GM12878 (cell line): ENCODE measurements around the gene PDZRN3. TPM values are rescaled to one million over a fixed set of nuclear protein-coding genes. Genes with fewer than 3 reads are reported as not detected.

Experiments used
- ATAC-seq: fragments of 200-7000 bp; cut with Tn5 transposase; 3 replicates; pipeline ENCODE4 v1.9.1; 2020; ENCODE audit warnings: mild to moderate bottlenecking, moderate library complexity
- BruUV-seq: library from RNA; stranded (reverse); fragments of 400-500 nt; replicated peaks from 2 replicates; lab custom pipeline; 2021; lab: Mats Ljungman, UMichigan
- CTCF ChIA-PET: fragments of 300-600 bp; sonication (Branson Sonifier 250); formaldehyde crosslinking; extraction: SDS; loops from one replicate; lab custom pipeline; 2021; ENCODE audit warnings: inconsistent platforms; lab: Yijun Ruan, JAX
- POLR2A ChIA-PET: fragments of 350-600 bp; formaldehyde crosslinking; extraction: SDS; loops from one replicate; lab custom pipeline; 2021; ENCODE audit warnings: inconsistent platforms; lab: Charles Lee
- RAD21 ChIA-PET: fragments of 300-600 bp; sonication (Branson Sonifier 250); formaldehyde crosslinking; loops from one replicate; lab custom pipeline; 2023; ENCODE audit warnings: antibody characterized with exemption; ENCODE audit not compliant: unreplicated experiment; lab: Charles Lee
- SMC1A ChIA-PET: fragments of 300-600 bp; sonication (Branson Sonifier 250); formaldehyde crosslinking; loops from one replicate; lab custom pipeline; 2023; ENCODE audit not compliant: unreplicated experiment, uncharacterized antibody; lab: Charles Lee
- DNase-seq: peaks from one replicate; pipeline ENCODE4 v3.0.0-alpha.2; 2011; ENCODE audit warnings: low read depth, low spot score
- FAIRE-seq: peaks from 3 replicates; lab custom pipeline; 2011; peaks lifted over from hg19 to GRCh38; lab: Jason Lieb, UNC
- H2AFZ ChIP-seq: 2 replicates; pipeline ENCODE4 v1.6.0; 2011; ENCODE audit warnings: low read depth, low read length, control low read depth; ENCODE audit not compliant: control insufficient read depth
- H3K27ac ChIP-seq: 2 replicates; pipeline ENCODE4 v1.5.1; 2011; ENCODE audit warnings: control low read depth; ENCODE audit not compliant: control insufficient read depth, insufficient read depth
- H3K27me3 ChIP-seq, 2 experiments: replicated peaks in 1 of 2; 2 replicates each; pipeline versions ENCODE4 v1.6.0 to v1.6.1; 2011; ENCODE audit warnings: low read length in 1 of 2; ENCODE audit not compliant: control insufficient read depth in 2 of 2, insufficient read depth in 2 of 2
- H3K36me3 ChIP-seq, 2 experiments: 2 replicates each; pipeline ENCODE4 v1.5.1; 2011; ENCODE audit warnings: low read length in 1 of 2; ENCODE audit not compliant: control insufficient read depth in 2 of 2, insufficient read depth in 2 of 2
- H3K4me1 ChIP-seq: 2 replicates; pipeline ENCODE4 v1.6.1; 2011; ENCODE audit warnings: mild to moderate bottlenecking, low read length, moderate library complexity, mixed read lengths; ENCODE audit not compliant: control insufficient read depth, insufficient read depth
- H3K4me2 ChIP-seq: 2 replicates; pipeline ENCODE4 v1.6.0; 2011; ENCODE audit warnings: control low read depth; ENCODE audit not compliant: control insufficient read depth, insufficient read depth
- H3K4me3 ChIP-seq: fragments of 200-600 bp; sonication (generic); 2 replicates; pipeline ENCODE4 v1.5.1; 2016
- H3K79me2 ChIP-seq: 2 replicates; pipeline ENCODE4 v1.6.0; 2011; ENCODE audit warnings: low read length; ENCODE audit not compliant: control insufficient read depth, insufficient read depth
- H3K9ac ChIP-seq: 2 replicates; pipeline ENCODE4 v1.8.0; 2011; ENCODE audit warnings: low read length, control low read depth, mixed read lengths; ENCODE audit not compliant: control insufficient read depth, insufficient read depth
- H3K9me3 ChIP-seq: replicated peaks from 3 replicates; pipeline ENCODE4 v1.5.1; 2011; ENCODE audit warnings: mild to moderate bottlenecking, low read length; ENCODE audit not compliant: control insufficient read depth, insufficient read depth
- H4K20me1 ChIP-seq: 2 replicates; pipeline ENCODE4 v1.6.0; 2011; ENCODE audit not compliant: control insufficient read depth, insufficient read depth
- CBFB ChIP-seq: IDR thresholded peaks from 2 replicates; pipeline ENCODE4 v1.6.1; 2016; ENCODE audit warnings: antibody characterized with exemption, low read depth
- KDM1A ChIP-seq: fragments of 200-600 bp; sonication (generic); IDR thresholded peaks from 2 replicates; pipeline ENCODE4 v1.6.1; 2016; ENCODE audit warnings: borderline replicate concordance
- NBN ChIP-seq: fragments of 450-650 bp; IDR thresholded peaks from 2 replicates; pipeline ENCODE4 v1.6.1; 2016
- WGBS: methylation state at CpG from one replicate; pipeline ENCODE4 v1.1.6; 2016; ENCODE audit warnings: low lambda C conversion rate; ENCODE audit not compliant: insufficient replicate concordance, insufficient coverage; ENCODE audit errors: missing lambda C conversion rate; 5-methylcytosine and 5-hydroxymethylcytosine counted together
- in situ Hi-C: fragments of 300-500 bp; cut with MboI; formaldehyde crosslinking; loops from 9 replicates; pipeline ENCODE4 v1.14.3; 2018; ENCODE audit warnings: mixed read lengths
- intact Hi-C: fragments of 100-400 bp; cut with micrococcal nuclease; formaldehyde crosslinking; loops from one replicate; pipeline ENCODE4 v1.14.2; 2022; ENCODE audit not compliant: unreplicated experiment
- polyA plus RNA-seq, 11 experiments: library from polyadenylated mRNA; depleted of rRNA in 4 of 11; unstranded in 6 of 11; stranded (reverse) in 5 of 11; fragments of >200 nt; fragmentation: Nextera tagmentation in 4 of 11; fragmentation: Illumina TruSeq in 1 of 11; extraction: Ambion mirVana in 4 of 11; extraction: Trizol in 1 of 11; gene quantifications; 1 replicate in 1 of 11; 2 replicates in 10 of 11; pipeline versions ENCODE4 v1.2.1 to v1.2.3, GENCODE V29; 2011 to 2016; ENCODE audit warnings: inconsistent platforms in 2 of 11, missing spikeins in 2 of 11, low read depth in 1 of 11
- total RNA-seq, 4 experiments: library from RNA; depleted of rRNA in 3 of 4; stranded (reverse); fragments of >200 nt in 3 of 4; fragmentation: Illumina TruSeq in 1 of 4; extraction: Trizol in 1 of 4; gene quantifications; 2 replicates each; pipeline versions ENCODE4 v1.2.1 to v1.2.3, GENCODE V29; 2013 to 2021
- TF ChIP-seq, protein P1 (sequence below): fragments of 450-650 bp; IDR thresholded peaks from 2 replicates; pipeline ENCODE4 v1.6.1; 2016; ENCODE audit warnings: mild to moderate bottlenecking
- TF ChIP-seq, protein P2 (sequence below): IDR thresholded peaks from 2 replicates; pipeline ENCODE4 v1.6.1; 2011; ENCODE audit warnings: borderline replicate concordance, low read depth, mild to moderate bottlenecking, moderate library complexity, low read length; ENCODE audit not compliant: insufficient read depth, poor library complexity, severe bottlenecking

Gene PDZRN3
- total and polyA plus RNA-seq, 10 of the 15 experiments (the other 5 are each of a cell fraction or from before 2014, with no cell fraction given): 0.07 to 0.37 (median 0.12) TPM; not detected in 6

DNA sequence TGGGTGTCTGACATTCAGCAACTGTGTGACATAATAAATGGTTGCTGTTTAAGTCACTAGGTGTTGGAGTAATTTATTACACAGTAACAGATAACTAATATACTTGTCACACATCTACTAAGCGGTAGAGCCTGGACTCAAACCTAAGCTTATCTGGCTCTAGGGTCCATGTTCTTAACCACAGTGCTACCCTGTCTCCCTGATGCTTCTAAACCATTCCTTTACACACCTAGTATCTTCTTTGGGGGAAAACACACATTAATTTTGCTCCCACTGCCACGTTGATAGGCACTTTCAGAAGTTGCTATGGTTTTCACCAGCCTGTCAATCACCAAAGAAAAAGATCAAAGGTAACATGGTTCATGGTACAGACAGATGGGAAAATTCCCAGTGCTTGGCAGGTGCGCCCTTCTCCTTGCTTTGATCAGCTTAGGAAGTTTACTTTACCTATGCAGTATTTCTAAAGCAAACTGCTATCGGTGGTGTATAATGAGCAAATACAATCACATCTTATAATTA lies 150.8 kb downstream of the PDZRN3 start:
- BruUV-seq: no TSS peak
- in situ Hi-C loops (no loop called here), intact Hi-C loops (no loop called here)
- no peaks in the 10 kb centered on the region for H4K20me1 ChIP-seq
- WGBS: 63% methylated on average over 4 of the region's 4 CpGs
- no peak overlapping the region for H3K4me3 ChIP-seq
- RAD21 ChIA-PET: no interaction called here
- peaks cover 8% of the 10 kb centered on the region; the same call in 2 of the 3 replicates for H3K9me3 ChIP-seq
- ATAC-seq: no peak
- no peak for DNase-seq
- H3K27ac ChIP-seq: no peak overlapping the region
- H3K36me3 ChIP-seq: no peaks in the 10 kb centered on the region
- no peaks in the 10 kb centered on the region for H3K79me2 ChIP-seq
- FAIRE-seq: no peak
- SMC1A ChIA-PET: interaction anchor here (0.6 kb wide), 1 partner anchor 26 kb away, joined by 4 read pairs; no protein-coding TSS in a partner anchor
- CTCF ChIA-PET: interaction anchor here (1.1 kb wide), 1 partner anchor 37 kb away, joined by 3 read pairs; no protein-coding TSS in a partner anchor
- TF ChIP-seq CBFB: no peak
- no peak for TF ChIP-seq KDM1A
- TF ChIP-seq, protein P1, sequence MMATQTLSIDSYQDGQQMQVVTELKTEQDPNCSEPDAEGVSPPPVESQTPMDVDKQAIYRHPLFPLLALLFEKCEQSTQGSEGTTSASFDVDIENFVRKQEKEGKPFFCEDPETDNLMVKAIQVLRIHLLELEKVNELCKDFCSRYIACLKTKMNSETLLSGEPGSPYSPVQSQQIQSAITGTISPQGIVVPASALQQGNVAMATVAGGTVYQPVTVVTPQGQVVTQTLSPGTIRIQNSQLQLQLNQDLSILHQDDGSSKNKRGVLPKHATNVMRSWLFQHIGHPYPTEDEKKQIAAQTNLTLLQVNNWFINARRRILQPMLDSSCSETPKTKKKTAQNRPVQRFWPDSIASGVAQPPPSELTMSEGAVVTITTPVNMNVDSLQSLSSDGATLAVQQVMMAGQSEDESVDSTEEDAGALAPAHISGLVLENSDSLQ: peak; percentile 57
- H3K9ac ChIP-seq: no peak overlapping the region
- peaks cover 17% of the 10 kb centered on the region for H3K4me1 ChIP-seq
- no peak overlapping the region for H3K4me2 ChIP-seq
- H2AFZ ChIP-seq: no peak overlapping the region
- POLR2A ChIA-PET: no interaction called here
- H3K27me3 ChIP-seq: no peaks in the 10 kb centered on the region

DNA sequence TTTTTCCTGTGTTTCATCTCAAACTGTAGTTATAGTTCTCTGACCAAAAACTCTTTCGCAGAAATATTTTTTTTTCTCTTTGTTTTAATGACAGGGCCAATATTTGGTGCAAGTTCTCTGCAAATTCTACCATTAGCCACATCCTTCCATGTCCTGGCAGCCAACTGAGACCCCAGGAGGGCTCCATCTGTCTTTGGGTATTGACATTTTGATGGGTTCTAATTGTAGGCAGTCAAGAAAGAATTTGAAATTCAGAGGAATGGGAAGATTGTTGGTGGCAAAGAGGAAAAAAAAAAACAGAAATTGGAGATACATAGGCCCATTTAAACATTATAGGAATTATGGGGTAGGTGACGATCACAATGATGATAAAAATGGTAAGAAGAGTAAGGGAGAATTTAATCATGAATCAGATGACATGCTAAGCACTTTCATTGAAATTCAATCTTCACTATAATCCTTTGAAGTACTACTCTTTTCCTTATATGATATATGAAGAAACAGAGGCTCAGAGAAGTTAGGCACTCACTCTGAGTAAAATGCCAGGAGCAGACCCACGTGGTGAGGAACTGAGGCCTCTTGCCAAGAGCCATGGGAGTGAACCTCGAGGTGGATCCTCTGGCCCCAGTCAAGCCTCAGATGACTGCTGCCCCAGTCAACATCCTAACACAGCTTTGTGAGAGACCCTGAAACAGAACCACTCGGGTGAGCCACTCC lies 151.4 kb downstream of the PDZRN3 start:
- TF ChIP-seq, protein P2, sequence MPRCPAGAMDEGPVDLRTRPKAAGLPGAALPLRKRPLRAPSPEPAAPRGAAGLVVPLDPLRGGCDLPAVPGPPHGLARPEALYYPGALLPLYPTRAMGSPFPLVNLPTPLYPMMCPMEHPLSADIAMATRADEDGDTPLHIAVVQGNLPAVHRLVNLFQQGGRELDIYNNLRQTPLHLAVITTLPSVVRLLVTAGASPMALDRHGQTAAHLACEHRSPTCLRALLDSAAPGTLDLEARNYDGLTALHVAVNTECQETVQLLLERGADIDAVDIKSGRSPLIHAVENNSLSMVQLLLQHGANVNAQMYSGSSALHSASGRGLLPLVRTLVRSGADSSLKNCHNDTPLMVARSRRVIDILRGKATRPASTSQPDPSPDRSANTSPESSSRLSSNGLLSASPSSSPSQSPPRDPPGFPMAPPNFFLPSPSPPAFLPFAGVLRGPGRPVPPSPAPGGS: peak; percentile 26
- no peak for TF ChIP-seq NBN
- ChIA-PET SMC1A (interaction anchor here (0.6 kb wide), 1 partner anchor 25 kb away, joined by 4 read pairs; no protein-coding TSS in a partner anchor), RAD21 (no interaction called here), POLR2A (no interaction called here), CTCF (interaction anchor here (0.8 kb wide), 1 partner anchor 29 kb away, joined by 3 read pairs; no protein-coding TSS in a partner anchor)
- Histone ChIP-seq H3K9me3 (peaks cover 8% of the 10 kb centered on the region; the same call in 2 of the 3 replicates), H3K27me3 (no peaks in the 10 kb centered on the region), H3K27ac (no peak overlapping the region), H3K9ac (no peak overlapping the region), H3K36me3 (no peaks in the 10 kb centered on the region), H4K20me1 (no peaks in the 10 kb centered on the region), H3K4me3 (no peak overlapping the region), H3K79me2 (no peaks in the 10 kb centered on the region), H2AFZ (no peak overlapping the region), H3K4me2 (no peak overlapping the region), H3K4me1 (peaks cover 17% of the 10 kb centered on the region)
- DNase-seq: no peak
- WGBS: 47% methylated on average over 5 of the region's 5 CpGs
- ATAC-seq: no peak
- in situ Hi-C loops (no loop called here), intact Hi-C loops (no loop called here)
- BruUV-seq: no TSS peak
- FAIRE-seq: no peak
